ENCODE data around the gene DYNC1H1. TPM values are rescaled to one million over a fixed set of nuclear protein-coding genes. Genes with fewer than 3 reads are reported as not detected.
A peak's percentile ranks its signal among the peaks of the same experiment; 100 is the strongest.

DYNC1H1 gene
- total RNA-seq = 100 to 1,000 TPM; 261 to 376 (median 317) TPM

GRCh38 chr14:101964297-101965180, at the start of gene DYNC1H1:
Gene DYNC1H1 (plus strand): TSS chr14:101964573. CDS start chr14:101964692, 119 bp downstream.
- WGBS, 2 donors = no CpG with 5 or more reads among the region's 115 CpGs
- DNase-seq = peak; percentile 66
- Histone ChIP-seq H3K27me3 (no peaks in the 10 kb centered on the region), H3K36me3 (peaks cover 0 to 4% (median 0%) of the 10 kb centered on the region in 3 donors), H3K27ac (peak within 1 kb of the TSS; percentile 95 to 97 (median 96)), H3K9me3 (no peaks in the 10 kb centered on the region), H3K4me3 (peak within 1 kb of the TSS; percentile 77 to 100 (median 96)), H3K4me1 (peaks cover 8 to 68% (median 33%) of the 10 kb centered on the region in 3 donors)
- intact Hi-C loops (cut with DNase I) = loop anchor here (5.0 kb wide), 1 partner anchor 133 kb away; no protein-coding TSS in a partner anchor
- TF ChIP-seq POLR2A (IDR thresholded peaks at IDR 0.05) (peak in 3 of 4 donors; percentile 95 to 98 (median 98)), CTCF (IDR thresholded peaks at IDR 0.05) (no peak)

- intact Hi-C loops (cut with DNase I) = no loop called here
- DNase-seq = no peak
- H3K27ac ChIP-seq = peak overlapping the region in 1 of 4 donors; percentile 28
- H3K9me3 ChIP-seq = no peaks in the 10 kb centered on the region
- no peaks in the 10 kb centered on the region for H3K4me1 ChIP-seq
- H3K27me3 ChIP-seq = no peaks in the 10 kb centered on the region
- peaks cover 0 to 89% (median 23%) of the 10 kb centered on the region in 3 donors for H3K36me3 ChIP-seq
- TF ChIP-seq CTCF (IDR thresholded peaks at IDR 0.05) (no peak), POLR2A (IDR thresholded peaks at IDR 0.05) (no peak)
- WGBS, 2 donors = 92 to 96% methylated on average over 18 to 19 of the region's 23 CpGs
- no peak overlapping the region for H3K4me3 ChIP-seq
Observed at GRCh38 chr14:101915871-101916815, 48.2 kb upstream of the DYNC1H1 start.

- Histone ChIP-seq H3K36me3 (peaks cover 0 to 89% (median 19%) of the 10 kb centered on the region in 3 donors), H3K27me3 (no peaks in the 10 kb centered on the region), H3K4me3 (no peak overlapping the region), H3K9me3 (no peaks in the 10 kb centered on the region), H3K27ac (peak overlapping the region in 1 of 4 donors; percentile 28), H3K4me1 (no peaks in the 10 kb centered on the region)
- intact Hi-C loops (cut with DNase I) = no loop called here
- no peak for TF ChIP-seq POLR2A (IDR thresholded peaks at IDR 0.05)
- no peak for TF ChIP-seq CTCF (IDR thresholded peaks at IDR 0.05)
- WGBS, 2 donors = 73 to 80% methylated on average over 15 to 16 of the region's 18 CpGs
- DNase-seq = no peak
Observed at GRCh38 chr14:101916816-101917412, 47.5 kb upstream of the DYNC1H1 start.

- WGBS, 2 donors = 82 to 90% methylated on average over 8 to 15 of the region's 17 CpGs
- Histone ChIP-seq H3K27ac (no peak overlapping the region), H3K4me3 (no peak overlapping the region), H3K27me3 (no peaks in the 10 kb centered on the region), H3K4me1 (no peaks in the 10 kb centered on the region), H3K36me3 (peaks cover 0 to 89% (median 14%) of the 10 kb centered on the region in 3 donors), H3K9me3 (no peaks in the 10 kb centered on the region)
- no peak for DNase-seq
- TF ChIP-seq POLR2A (IDR thresholded peaks at IDR 0.05) (no peak), CTCF (IDR thresholded peaks at IDR 0.05) (no peak)
- intact Hi-C loops (cut with DNase I) = no loop called here
Observed at GRCh38 chr14:101917413-101918017, 46.9 kb upstream of the DYNC1H1 start.

Measured in esophagus squamous epithelium (tissue), 5 donors.